Fibroblast of mammary gland (primary cell): ENCODE measurements around the gene PDCD10.

Experiments used
- DNase-seq: peaks from one replicate; pipeline ENCODE4 v3.0.0-alpha.2; 2010; ENCODE audit warnings: low read depth
- H3K4me3 ChIP-seq: 2 replicates; pipeline ENCODE4 v1.5.1; 2011; ENCODE audit warnings: low read depth, mild to moderate bottlenecking, low read length, moderate library complexity; ENCODE audit not compliant: control insufficient read depth
- CTCF ChIP-seq: conservative IDR thresholded peaks from 2 replicates; pipeline ENCODE4 v1.5.1; 2011; ENCODE audit warnings: low read depth, low read length, inconsistent platforms; ENCODE audit not compliant: control insufficient read depth, insufficient read depth

PDCD10 gene

GRCh38 chr3:167653760-167654159, 80.9 kb downstream of the PDCD10 start, which contains the start of gene WDR49:
Gene WDR49, minus strand, starts transcription at chr3:167653942. Its CDS starts 517 bp downstream, at chr3:167653425.
- no peak within 1 kb of the TSS for H3K4me3 ChIP-seq
- no peak for TF ChIP-seq CTCF
- DNase-seq, result no peak

GRCh38 chr3:167653155-167653554, 81.5 kb downstream of the PDCD10 start:
- H3K4me3 ChIP-seq, result no peak overlapping the region
- no peak for DNase-seq
- TF ChIP-seq CTCF, result no peak

- no peak for DNase-seq
- TF ChIP-seq CTCF, result no peak
- no peak overlapping the region for H3K4me3 ChIP-seq
Measured at GRCh38 chr3:167651826-167652225, 82.9 kb downstream of the PDCD10 start.

GRCh38 chr3:167650459-167650858, 84.2 kb downstream of the PDCD10 start:
- H3K4me3 ChIP-seq, result no peak overlapping the region
- no peak for DNase-seq
- TF ChIP-seq CTCF, result no peak

GRCh38 chr3:167649746-167650145, 84.9 kb downstream of the PDCD10 start:
- DNase-seq, result no peak
- H3K4me3 ChIP-seq, result no peak overlapping the region
- TF ChIP-seq CTCF, result no peak

GRCh38 chr3:167644611-167645010, 90.1 kb downstream of the PDCD10 start:
- H3K4me3 ChIP-seq, result no peak overlapping the region
- DNase-seq, result no peak
- no peak for TF ChIP-seq CTCF
